ENCODE data around the gene C17orf100.

C17orf100 gene

DNA sequence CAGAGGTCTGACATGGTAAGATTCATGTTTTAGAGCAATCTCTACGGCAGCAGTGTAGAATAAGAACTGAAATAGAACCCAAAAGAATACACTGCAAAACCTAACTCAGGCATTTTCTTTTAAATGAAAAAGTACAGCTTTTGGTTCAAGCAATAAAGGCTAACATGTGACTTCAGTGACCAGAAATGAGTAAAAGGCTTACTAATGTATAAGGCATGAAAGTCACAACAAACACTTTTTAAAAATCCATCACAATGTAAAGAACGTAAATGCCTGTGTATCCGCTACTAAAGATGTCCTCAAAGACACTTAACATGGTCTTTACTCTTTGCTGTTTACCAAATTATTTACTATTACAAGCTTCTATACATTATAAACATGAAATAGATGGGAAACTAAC, 27.6 kb upstream of the C17orf100 start:
- no peak for TF ChIP-seq CTCF (IDR thresholded peaks at IDR 0.05; ENCODE audit: low read depth, low read length)
- no peak for DNase-seq (ENCODE audit: extremely low read depth, low read depth)

DNA sequence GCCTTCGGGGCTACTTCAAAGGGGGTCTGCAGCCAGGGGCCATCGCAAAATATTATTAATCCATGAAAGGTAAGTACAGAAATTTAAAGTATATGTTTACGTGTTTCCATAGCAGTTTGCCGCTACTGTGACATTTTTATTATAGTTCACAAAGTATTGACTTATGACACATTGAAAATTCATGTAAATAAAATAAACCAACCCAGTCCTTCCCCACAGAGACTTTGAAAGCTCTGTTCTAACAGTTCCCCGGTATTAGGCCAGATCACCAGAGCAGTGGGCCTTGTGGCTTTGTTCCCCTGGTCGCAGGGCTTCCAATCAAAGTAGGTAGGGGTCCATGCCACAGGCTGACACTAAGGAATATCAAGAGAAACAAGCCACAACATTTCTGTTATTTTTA, 24.9 kb upstream of the C17orf100 start:
- DNase-seq (ENCODE audit: extremely low read depth, low read depth): no peak
- no peak for TF ChIP-seq CTCF (IDR thresholded peaks at IDR 0.05; ENCODE audit: low read depth, low read length)

- no peak for TF ChIP-seq CTCF (IDR thresholded peaks at IDR 0.05; ENCODE audit: low read depth, low read length)
- no peak for DNase-seq (ENCODE audit: extremely low read depth, low read depth)
These were observed 24.5 kb upstream of the C17orf100 start for GRCh38 chr17:6627019-6627418.

GRCh38 chr17:6630390-6630789, 21.2 kb upstream of the C17orf100 start:
- DNase-seq (ENCODE audit: extremely low read depth, low read depth): no peak
- TF ChIP-seq CTCF (IDR thresholded peaks at IDR 0.05; ENCODE audit: low read depth, low read length): no peak

GRCh38 chr17:6632530-6632929, 19.0 kb upstream of the C17orf100 start:
- TF ChIP-seq CTCF (IDR thresholded peaks at IDR 0.05; ENCODE audit: low read depth, low read length): no peak
- no peak for DNase-seq (ENCODE audit: extremely low read depth, low read depth)

GRCh38 chr17:6633263-6633662, 18.3 kb upstream of the C17orf100 start:
- DNase-seq (ENCODE audit: extremely low read depth, low read depth): no peak
- TF ChIP-seq CTCF (IDR thresholded peaks at IDR 0.05; ENCODE audit: low read depth, low read length): no peak

- DNase-seq (ENCODE audit: extremely low read depth, low read depth): no peak
- TF ChIP-seq CTCF (IDR thresholded peaks at IDR 0.05; ENCODE audit: low read depth, low read length): no peak
These were observed 15.5 kb upstream of the C17orf100 start for GRCh38 chr17:6636105-6636504.
